ENCODE measurements around the gene WFDC12.

WFDC12 gene

DNA sequence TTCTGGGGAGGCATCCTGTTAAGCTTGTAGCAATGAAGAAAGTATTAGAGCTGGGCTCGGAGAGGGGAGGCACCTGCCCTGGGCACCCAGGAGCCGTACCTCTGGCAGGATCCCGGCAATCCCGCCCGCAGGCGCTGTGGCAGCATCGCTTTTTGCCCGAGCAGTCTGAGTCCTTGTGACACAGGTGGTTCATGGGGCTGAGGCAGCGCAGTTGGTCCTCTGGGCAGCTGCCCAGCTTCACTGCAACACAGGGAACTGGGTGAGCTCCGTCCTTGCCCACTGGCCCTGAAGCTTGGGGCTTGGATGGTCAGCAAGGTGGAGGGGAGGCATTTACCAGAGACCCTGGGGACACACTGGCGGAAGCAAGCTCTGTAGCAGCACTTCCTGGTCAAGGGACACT lies 14.0 kb downstream of the WFDC12 start:
- H4K91ac ChIP-seq (ENCODE audit: low read depth, low read length), result no peak overlapping the region
- H3K9me3 ChIP-seq (ENCODE audit: insufficient read depth, low read depth, low read length), result peaks cover 2% of the 10 kb centered on the region
- no peak overlapping the region for H3K18ac ChIP-seq (ENCODE audit: low read length)
- WGBS (ENCODE audit: extremely low coverage, insufficient coverage, insufficient read length), result no CpG with 5 or more reads among the region's 11 CpGs
- no peaks in the 10 kb centered on the region for H3K79me2 ChIP-seq (ENCODE audit: control insufficient read depth, insufficient read depth, low read length, poor library complexity)
- H4K8ac ChIP-seq (ENCODE audit: low read depth, low read length), result no peak overlapping the region
- H2AK5ac ChIP-seq (ENCODE audit: low read length), result no peak overlapping the region
- H3K27ac ChIP-seq (ENCODE audit: low read depth, low read length), result no peak overlapping the region
- no peaks in the 10 kb centered on the region for H3K27me3 ChIP-seq (ENCODE audit: insufficient read depth, low read length)
- DNase-seq, result no peak
- H2AFZ ChIP-seq (ENCODE audit: insufficient read depth, low read length, poor library complexity), result no peak overlapping the region
- H3K14ac ChIP-seq (ENCODE audit: low read length), result no peak overlapping the region
- H4K12ac ChIP-seq (ENCODE audit: low read depth, low read length), result no peak overlapping the region
- H2BK12ac ChIP-seq (ENCODE audit: low read length), result no peak overlapping the region
- H2BK5ac ChIP-seq (ENCODE audit: low read depth, low read length, poor library complexity), result no peak overlapping the region
- no peaks in the 10 kb centered on the region for H3K36me3 ChIP-seq (ENCODE audit: control insufficient read depth in 1 of 2, insufficient read depth in 2 of 2, low read length in 2 of 2)
- H2BK120ac ChIP-seq (ENCODE audit: insufficient read depth, low read length, poor library complexity), result no peak overlapping the region
- H3K4me1 ChIP-seq (ENCODE audit: control insufficient read depth in 1 of 2, insufficient read depth in 2 of 2, low read length in 2 of 2), result peaks cover 0 to 2% of the 10 kb centered on the region in 2 experiments
- H3K9ac ChIP-seq (ENCODE audit: low read length), result no peak overlapping the region
- H3K23ac ChIP-seq (ENCODE audit: low read length), result no peak overlapping the region
- H3K4ac ChIP-seq (ENCODE audit: low read depth, low read length), result no peak overlapping the region
- H3K4me3 ChIP-seq (ENCODE audit: low read depth, low read length), result peak overlapping the region; percentile 44
- H3K4me2 ChIP-seq (ENCODE audit: low read length), result no peak overlapping the region
- no peaks in the 10 kb centered on the region for H3K79me1 ChIP-seq (ENCODE audit: low read length)

DNA sequence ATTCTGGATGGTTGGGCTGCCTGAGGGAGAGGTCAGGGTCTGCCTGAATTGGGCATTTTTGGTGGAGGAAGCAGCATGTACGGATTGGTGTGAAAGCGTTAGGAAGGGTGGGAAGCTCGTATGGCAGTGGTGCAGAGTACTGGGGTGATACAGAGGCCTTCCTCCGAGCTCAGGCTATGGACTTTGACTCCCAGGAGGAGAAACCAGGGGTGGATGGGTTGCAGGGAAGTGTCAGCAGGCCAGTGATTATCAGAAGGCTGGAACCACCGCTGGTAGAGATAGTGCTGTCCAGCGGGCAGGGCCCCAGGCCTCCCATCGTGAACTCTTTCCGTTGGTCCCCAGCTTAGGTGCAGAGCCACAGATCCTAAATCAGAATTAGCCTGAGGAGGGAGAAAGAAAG lies 14.6 kb downstream of the WFDC12 start:
- no peak overlapping the region for H2BK120ac ChIP-seq (ENCODE audit: insufficient read depth, low read length, poor library complexity)
- H3K9me3 ChIP-seq (ENCODE audit: insufficient read depth, low read depth, low read length), result peaks cover 2% of the 10 kb centered on the region
- no peak overlapping the region for H4K91ac ChIP-seq (ENCODE audit: low read depth, low read length)
- no peak overlapping the region for H3K14ac ChIP-seq (ENCODE audit: low read length)
- H3K79me2 ChIP-seq (ENCODE audit: control insufficient read depth, insufficient read depth, low read length, poor library complexity), result no peaks in the 10 kb centered on the region
- peaks cover 0 to 2% of the 10 kb centered on the region in 2 experiments for H3K4me1 ChIP-seq (ENCODE audit: control insufficient read depth in 1 of 2, insufficient read depth in 2 of 2, low read length in 2 of 2)
- no peak overlapping the region for H3K23ac ChIP-seq (ENCODE audit: low read length)
- H3K27ac ChIP-seq (ENCODE audit: low read depth, low read length), result no peak overlapping the region
- no peaks in the 10 kb centered on the region for H3K27me3 ChIP-seq (ENCODE audit: insufficient read depth, low read length)
- no peaks in the 10 kb centered on the region for H3K79me1 ChIP-seq (ENCODE audit: low read length)
- H2AFZ ChIP-seq (ENCODE audit: insufficient read depth, low read length, poor library complexity), result no peak overlapping the region
- no peak overlapping the region for H2BK5ac ChIP-seq (ENCODE audit: low read depth, low read length, poor library complexity)
- no peak overlapping the region for H3K4ac ChIP-seq (ENCODE audit: low read depth, low read length)
- no peak overlapping the region for H3K4me2 ChIP-seq (ENCODE audit: low read length)
- WGBS (ENCODE audit: extremely low coverage, insufficient coverage, insufficient read length), result no CpG with 5 or more reads among the region's 8 CpGs
- no peak overlapping the region for H4K12ac ChIP-seq (ENCODE audit: low read depth, low read length)
- H3K36me3 ChIP-seq (ENCODE audit: control insufficient read depth in 1 of 2, insufficient read depth in 2 of 2, low read length in 2 of 2), result no peaks in the 10 kb centered on the region
- no peak overlapping the region for H3K4me3 ChIP-seq (ENCODE audit: low read depth, low read length)
- DNase-seq, result no peak
- H4K8ac ChIP-seq (ENCODE audit: low read depth, low read length), result no peak overlapping the region
- no peak overlapping the region for H3K9ac ChIP-seq (ENCODE audit: low read length)
- no peak overlapping the region for H3K18ac ChIP-seq (ENCODE audit: low read length)
- H2BK12ac ChIP-seq (ENCODE audit: low read length), result no peak overlapping the region
- no peak overlapping the region for H2AK5ac ChIP-seq (ENCODE audit: low read length)

DNA sequence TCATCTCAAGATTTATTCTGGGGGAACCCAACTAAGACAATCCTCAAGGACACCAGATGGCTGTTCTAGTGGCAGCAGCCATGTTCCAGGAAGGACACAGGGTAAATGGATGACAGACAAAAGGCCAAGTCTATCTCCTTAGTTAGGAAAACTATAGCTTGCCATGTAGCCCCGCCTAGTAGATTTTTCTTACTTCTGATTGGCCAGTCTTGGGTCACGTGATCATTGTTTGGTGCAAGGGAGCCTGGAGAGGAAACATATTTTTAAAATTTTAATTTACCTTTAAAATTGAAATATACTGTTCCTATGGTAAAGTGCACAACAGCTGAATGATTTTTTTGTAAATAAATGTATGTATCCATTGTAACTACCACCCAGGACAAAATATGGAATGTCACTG lies 18.9 kb downstream of the WFDC12 start:
- Histone ChIP-seq H4K91ac (ENCODE audit: low read depth, low read length) (no peak overlapping the region), H3K4me3 (ENCODE audit: low read depth, low read length) (no peak overlapping the region), H2BK120ac (ENCODE audit: insufficient read depth, low read length, poor library complexity) (peak overlapping the region; percentile 13), H3K14ac (ENCODE audit: low read length) (no peak overlapping the region), H3K4me2 (ENCODE audit: low read length) (no peak overlapping the region), H2AK5ac (ENCODE audit: low read length) (no peak overlapping the region), H3K4me1 (ENCODE audit: control insufficient read depth in 1 of 2, insufficient read depth in 2 of 2, low read length in 2 of 2) (peaks cover 0 to 10% of the 10 kb centered on the region in 2 experiments), H3K79me1 (ENCODE audit: low read length) (peaks cover 5% of the 10 kb centered on the region), H3K79me2 (ENCODE audit: control insufficient read depth, insufficient read depth, low read length, poor library complexity) (no peaks in the 10 kb centered on the region), H3K23ac (ENCODE audit: low read length) (no peak overlapping the region), H2AFZ (ENCODE audit: insufficient read depth, low read length, poor library complexity) (no peak overlapping the region), H4K12ac (ENCODE audit: low read depth, low read length) (no peak overlapping the region), H3K4ac (ENCODE audit: low read depth, low read length) (no peak overlapping the region), H4K8ac (ENCODE audit: low read depth, low read length) (no peak overlapping the region), H3K27ac (ENCODE audit: low read depth, low read length) (peak overlapping the region; percentile 10), H3K27me3 (ENCODE audit: insufficient read depth, low read length) (no peaks in the 10 kb centered on the region), H3K18ac (ENCODE audit: low read length) (no peak overlapping the region), H2BK12ac (ENCODE audit: low read length) (no peak overlapping the region), H3K9me3 (ENCODE audit: insufficient read depth, low read depth, low read length) (peaks cover under 1% of the 10 kb centered on the region), H3K36me3 (ENCODE audit: control insufficient read depth in 1 of 2, insufficient read depth in 2 of 2, low read length in 2 of 2) (no peaks in the 10 kb centered on the region), H3K9ac (ENCODE audit: low read length) (no peak overlapping the region), H2BK5ac (ENCODE audit: low read depth, low read length, poor library complexity) (no peak overlapping the region)
- DNase-seq, result no peak
- no CpG with 5 or more reads among the region's 2 CpGs for WGBS (ENCODE audit: extremely low coverage, insufficient coverage, insufficient read length)

DNA sequence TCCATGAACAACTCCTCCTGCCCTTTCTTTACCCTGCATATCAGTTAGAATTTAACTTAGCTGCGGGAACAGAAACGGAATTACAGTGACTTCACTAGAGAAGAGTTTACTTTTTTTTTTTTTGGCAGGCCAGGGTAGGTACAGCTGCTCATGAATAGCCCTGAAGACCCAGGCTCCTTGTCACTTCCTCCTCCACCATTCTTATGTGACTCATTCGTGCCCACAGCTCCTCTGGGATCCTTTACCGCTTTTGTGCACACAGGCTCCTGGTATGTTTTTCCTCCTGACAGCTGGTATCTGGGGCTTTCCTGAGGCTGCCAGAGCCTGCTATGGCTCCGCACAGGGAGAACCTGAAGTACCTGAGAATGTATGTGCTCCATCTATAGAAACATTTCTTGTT lies 19.5 kb downstream of the WFDC12 start:
- Histone ChIP-seq H3K4ac (ENCODE audit: low read depth, low read length) (no peak overlapping the region), H3K4me2 (ENCODE audit: low read length) (no peak overlapping the region), H3K23ac (ENCODE audit: low read length) (no peak overlapping the region), H3K79me1 (ENCODE audit: low read length) (peaks cover 5% of the 10 kb centered on the region), H4K91ac (ENCODE audit: low read depth, low read length) (no peak overlapping the region), H3K4me3 (ENCODE audit: low read depth, low read length) (no peak overlapping the region), H3K18ac (ENCODE audit: low read length) (no peak overlapping the region), H4K12ac (ENCODE audit: low read depth, low read length) (no peak overlapping the region), H2BK120ac (ENCODE audit: insufficient read depth, low read length, poor library complexity) (no peak overlapping the region), H4K8ac (ENCODE audit: low read depth, low read length) (no peak overlapping the region), H2AK5ac (ENCODE audit: low read length) (no peak overlapping the region), H3K9ac (ENCODE audit: low read length) (no peak overlapping the region), H3K4me1 (ENCODE audit: control insufficient read depth in 1 of 2, insufficient read depth in 2 of 2, low read length in 2 of 2) (peaks cover 0 to 10% of the 10 kb centered on the region in 2 experiments), H3K27ac (ENCODE audit: low read depth, low read length) (peak overlapping the region; percentile 10), H3K79me2 (ENCODE audit: control insufficient read depth, insufficient read depth, low read length, poor library complexity) (no peaks in the 10 kb centered on the region), H3K14ac (ENCODE audit: low read length) (no peak overlapping the region), H3K27me3 (ENCODE audit: insufficient read depth, low read length) (no peaks in the 10 kb centered on the region), H3K36me3 (ENCODE audit: control insufficient read depth in 1 of 2, insufficient read depth in 2 of 2, low read length in 2 of 2) (no peaks in the 10 kb centered on the region), H2BK5ac (ENCODE audit: low read depth, low read length, poor library complexity) (no peak overlapping the region), H2BK12ac (ENCODE audit: low read length) (no peak overlapping the region), H2AFZ (ENCODE audit: insufficient read depth, low read length, poor library complexity) (no peak overlapping the region), H3K9me3 (ENCODE audit: insufficient read depth, low read depth, low read length) (no peaks in the 10 kb centered on the region)
- no CpG with 5 or more reads among the region's 5 CpGs for WGBS (ENCODE audit: extremely low coverage, insufficient coverage, insufficient read length)
- DNase-seq, result peak; percentile 83 to 85
